Esophagus squamous epithelium (tissue), 5 donors: ENCODE data around the gene CT45A1. TPM values are rescaled to one million over a fixed set of nuclear protein-coding genes. Genes with fewer than 3 reads are reported as not detected.
"Not testable (repeated sequence)": the region's sequence is repeated elsewhere in the genome, so short reads cannot be mapped to it uniquely, and the experiment has no call there.

Experiments used
- DNase-seq: peaks from one replicate; lab custom pipeline; 2025; lab: John Stamatoyannopoulos, UW
- H3K27ac ChIP-seq, 4 donors: fragments of 200-600 bp; sonication (generic); one replicate each; pipeline ENCODE4 v1.5.1; 2016 to 2019; ENCODE audit warnings: mild to moderate bottlenecking in 1 of 4
- H3K27me3 ChIP-seq, 4 donors: fragments of 200-600 bp; sonication (generic); 1 replicate in 3 of 4; 2 replicates in 1 of 4; pipeline versions ENCODE4 v1.5.1 to v1.6.0; 2017 to 2021; ENCODE audit warnings: antibody characterized with exemption in 1 of 4
- H3K36me3 ChIP-seq, 3 donors: fragments of 200-600 bp; sonication (generic); one replicate each; pipeline ENCODE4 v1.5.1; 2016 to 2019
- H3K4me1 ChIP-seq, 3 donors: fragments of 200-600 bp; sonication (generic); one replicate each; pipeline ENCODE4 v1.5.1; 2017 to 2019
- H3K4me3 ChIP-seq, 4 donors: fragments of 200-600 bp; sonication (generic); 1 replicate in 3 of 4; 2 replicates in 1 of 4; pipeline ENCODE4 v1.5.1; 2016 to 2019; ENCODE audit warnings: mild to moderate bottlenecking in 2 of 4, moderate library complexity in 1 of 4
- H3K9me3 ChIP-seq, 3 donors: fragments of 200-600 bp; sonication (generic); one replicate each; pipeline ENCODE4 v1.5.1; 2016 to 2019
- POLR2A ChIP-seq, 4 donors: fragments of 450-650 bp; IDR thresholded peaks; one replicate each; pipeline ENCODE4 v1.6.1; 2017; ENCODE audit warnings: antibody characterized with exemption in 4 of 4, mild to moderate bottlenecking in 4 of 4, moderate library complexity in 3 of 4
- WGBS, 2 donors: methylation state at CpG; one replicate each; pipeline ENCODE4 v1.1.5; 2018; 5-methylcytosine and 5-hydroxymethylcytosine counted together
- intact Hi-C: fragments of 100-400 bp; cut with DNase I; formaldehyde crosslinking; loops from one replicate; pipeline ENCODE4 v1.15.0; 2022
- total RNA-seq, 4 donors: library from RNA; depleted of rRNA; stranded (reverse); fragments of >200 nt; gene quantifications; one replicate each; pipeline ENCODE4 v1.1.0, GENCODE V29; 2016
- TF ChIP-seq, protein P1 (sequence below), 6 experiments: fragments of 450-650 bp in 4 of 6; fragments of 200-600 bp in 2 of 6; sonication (generic) in 2 of 6; IDR thresholded peaks; one replicate each; pipeline ENCODE4 v1.5.1; 2016 to 2019; ENCODE audit warnings: antibody characterized with exemption in 6 of 6, mild to moderate bottlenecking in 4 of 6, moderate library complexity in 4 of 6
- donor health status: DM: yes; HTN: yes; CAD: no.

CT45A1 gene, protein sequence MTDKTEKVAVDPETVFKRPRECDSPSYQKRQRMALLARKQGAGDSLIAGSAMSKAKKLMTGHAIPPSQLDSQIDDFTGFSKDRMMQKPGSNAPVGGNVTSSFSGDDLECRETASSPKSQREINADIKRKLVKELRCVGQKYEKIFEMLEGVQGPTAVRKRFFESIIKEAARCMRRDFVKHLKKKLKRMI
- total RNA-seq = not detected

DNA sequence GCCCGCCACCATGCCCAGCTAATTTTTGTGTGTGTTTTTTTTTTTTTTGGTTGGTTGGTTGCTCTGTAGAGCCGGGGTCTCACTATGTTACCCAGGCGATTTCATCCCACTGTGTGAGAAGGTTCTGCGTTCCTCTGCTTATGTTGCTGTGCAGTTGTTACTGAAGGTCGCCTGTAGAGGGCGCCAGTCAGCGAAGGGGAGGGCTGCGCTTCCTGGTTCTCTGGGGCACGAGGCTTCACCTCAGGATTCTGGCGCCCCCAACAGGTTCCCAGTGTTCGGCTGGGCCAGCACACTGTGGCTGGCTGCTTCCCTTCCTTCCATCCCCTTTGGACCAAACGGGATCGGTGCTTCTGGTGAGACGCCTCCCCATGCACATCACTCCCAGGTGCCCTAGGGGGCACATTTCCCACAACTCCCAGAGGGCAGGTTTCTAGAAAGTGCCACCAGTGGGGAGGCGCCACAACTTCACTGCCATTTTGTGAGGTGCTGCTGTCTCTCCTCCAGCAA lies at the start of gene CT45A1:
TSS of gene CT45A1 (plus strand) at position 457 of the 507 bp plus-strand sequence. CDS start 5,302 bp downstream, outside the sequence.
- H3K36me3 ChIP-seq, H3K4me3 ChIP-seq, H3K27ac ChIP-seq, intact Hi-C loops, H3K4me1 ChIP-seq, DNase-seq, H3K9me3 ChIP-seq, H3K27me3 ChIP-seq: not testable (repeated sequence)
- no CpG with 5 or more reads among the region's 15 CpGs for WGBS, 2 donors

DNA sequence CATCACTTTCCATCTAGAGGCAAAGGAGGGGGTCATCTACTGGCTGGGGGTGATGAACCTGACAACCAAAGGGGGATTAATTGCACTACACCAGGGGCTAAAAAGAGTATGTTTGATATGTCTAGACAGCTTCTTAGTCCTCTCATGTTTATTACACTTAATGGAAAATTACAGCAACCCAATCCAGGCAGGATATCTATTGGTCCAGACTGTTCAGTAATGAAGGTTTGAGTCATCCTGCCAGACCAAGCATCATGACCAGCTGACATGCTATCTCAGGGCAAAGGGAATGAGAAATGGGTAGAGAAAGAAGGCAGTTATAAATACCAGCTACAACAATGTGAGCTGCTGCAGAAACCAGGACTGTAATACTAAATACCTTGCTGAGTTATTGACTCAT lies 40.5 kb upstream of the CT45A1 start:
- intact Hi-C loops = not testable (repeated sequence)

DNA sequence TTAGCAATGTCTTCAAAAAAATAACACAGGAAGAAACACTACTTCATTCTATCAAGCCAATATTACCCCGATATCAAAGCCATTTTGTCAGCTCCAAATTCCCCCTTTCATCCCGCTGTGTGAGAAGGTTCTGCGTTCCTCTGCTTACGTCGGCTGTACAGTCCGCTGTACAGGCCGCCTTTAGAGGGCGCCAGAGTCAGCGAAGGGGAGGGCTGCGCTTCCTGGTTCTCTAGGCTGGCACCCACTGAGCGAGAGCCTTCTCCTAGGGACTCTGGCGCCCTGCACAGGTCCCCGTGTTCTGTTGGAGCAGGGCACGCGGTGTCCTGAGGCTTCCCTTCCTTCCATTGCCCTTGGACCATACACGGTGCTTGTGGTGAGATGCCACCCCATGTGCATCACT lies 25.3 kb upstream of the CT45A1 start:
- H3K36me3 ChIP-seq = no peaks in the 10 kb centered on the region
- DNase-seq = no peak
- H3K27me3 ChIP-seq = no peaks in the 10 kb centered on the region
- no peak overlapping the region for H3K4me3 ChIP-seq
- 49 to 59% methylated on average over 5 to 14 of the region's 16 CpGs for WGBS, 2 donors
- TF ChIP-seq, protein P1, sequence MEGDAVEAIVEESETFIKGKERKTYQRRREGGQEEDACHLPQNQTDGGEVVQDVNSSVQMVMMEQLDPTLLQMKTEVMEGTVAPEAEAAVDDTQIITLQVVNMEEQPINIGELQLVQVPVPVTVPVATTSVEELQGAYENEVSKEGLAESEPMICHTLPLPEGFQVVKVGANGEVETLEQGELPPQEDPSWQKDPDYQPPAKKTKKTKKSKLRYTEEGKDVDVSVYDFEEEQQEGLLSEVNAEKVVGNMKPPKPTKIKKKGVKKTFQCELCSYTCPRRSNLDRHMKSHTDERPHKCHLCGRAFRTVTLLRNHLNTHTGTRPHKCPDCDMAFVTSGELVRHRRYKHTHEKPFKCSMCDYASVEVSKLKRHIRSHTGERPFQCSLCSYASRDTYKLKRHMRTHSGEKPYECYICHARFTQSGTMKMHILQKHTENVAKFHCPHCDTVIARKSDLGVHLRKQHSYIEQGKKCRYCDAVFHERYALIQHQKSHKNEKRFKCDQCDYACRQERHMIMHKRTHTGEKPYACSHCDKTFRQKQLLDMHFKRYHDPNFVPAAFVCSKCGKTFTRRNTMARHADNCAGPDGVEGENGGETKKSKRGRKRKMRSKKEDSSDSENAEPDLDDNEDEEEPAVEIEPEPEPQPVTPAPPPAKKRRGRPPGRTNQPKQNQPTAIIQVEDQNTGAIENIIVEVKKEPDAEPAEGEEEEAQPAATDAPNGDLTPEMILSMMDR (IDR thresholded peaks at IDR 0.05) = no peak
- TF ChIP-seq POLR2A (IDR thresholded peaks at IDR 0.05) = no peak
- no peak overlapping the region for H3K27ac ChIP-seq
- no peaks in the 10 kb centered on the region for H3K4me1 ChIP-seq
- intact Hi-C loops = no loop called here
- H3K9me3 ChIP-seq = no peaks in the 10 kb centered on the region

More for the DNA sequence above, 40.5 kb upstream of the CT45A1 start:
- not testable (repeated sequence) for H3K9me3 ChIP-seq, H3K27me3 ChIP-seq, H3K36me3 ChIP-seq, H3K27ac ChIP-seq, H3K4me1 ChIP-seq, DNase-seq, H3K4me3 ChIP-seq

DNA sequence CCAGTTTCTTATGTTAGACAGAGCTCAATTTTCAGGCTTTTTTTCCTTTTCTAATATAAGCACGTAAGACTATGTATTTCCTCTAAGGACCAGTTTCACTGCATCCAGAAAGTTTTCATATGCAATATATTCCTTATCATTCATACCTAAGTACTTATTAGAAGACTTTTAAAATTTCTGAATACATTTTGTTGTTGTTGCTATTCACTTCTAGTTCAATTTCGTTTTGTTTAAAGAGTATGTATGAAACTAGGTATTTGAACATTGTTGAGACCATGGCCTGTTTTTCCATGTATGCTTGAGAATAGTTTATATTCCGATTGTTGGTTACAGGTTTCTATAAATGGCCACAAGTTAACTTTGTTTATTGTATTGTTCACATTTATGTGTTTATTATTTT lies 18.0 kb upstream of the CT45A1 start:
- no peak overlapping the region for H3K27ac ChIP-seq
- no peak for DNase-seq
- H3K9me3 ChIP-seq = no peaks in the 10 kb centered on the region
- H3K27me3 ChIP-seq = no peaks in the 10 kb centered on the region
- intact Hi-C loops = no loop called here
- H3K36me3 ChIP-seq = no peaks in the 10 kb centered on the region
- H3K4me3 ChIP-seq = no peak overlapping the region
- WGBS, 2 donors = 40 to 54% methylated on average over 3 of the region's 3 CpGs
- no peaks in the 10 kb centered on the region for H3K4me1 ChIP-seq
- no peak for TF ChIP-seq POLR2A (IDR thresholded peaks at IDR 0.05)
- TF ChIP-seq, protein P1 (IDR thresholded peaks at IDR 0.05) = no peak

DNA sequence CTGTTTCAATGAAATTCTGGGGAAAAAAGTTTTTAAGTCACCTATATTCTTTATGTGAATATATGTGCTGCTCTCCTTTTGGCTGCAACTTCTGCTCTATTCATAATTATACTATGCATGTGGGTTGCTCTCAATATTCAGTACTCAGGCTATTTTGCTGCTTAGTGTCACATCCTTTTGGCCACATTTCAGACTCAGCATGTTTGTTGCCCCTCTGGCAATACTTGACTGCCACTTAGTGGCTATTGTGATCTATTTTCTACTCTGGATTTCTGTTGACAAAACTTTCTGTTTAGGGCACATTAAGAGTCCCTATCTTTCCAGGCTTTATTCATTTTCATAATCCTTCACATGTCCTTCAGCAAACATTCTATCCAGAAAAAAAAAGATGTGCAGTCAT lies 15.8 kb upstream of the CT45A1 start:
- DNase-seq = no peak
- Histone ChIP-seq H3K4me3 (no peak overlapping the region), H3K27ac (no peak overlapping the region), H3K36me3 (no peaks in the 10 kb centered on the region), H3K4me1 (no peaks in the 10 kb centered on the region), H3K9me3 (no peaks in the 10 kb centered on the region), H3K27me3 (no peaks in the 10 kb centered on the region)
- TF ChIP-seq, protein P1 (IDR thresholded peaks at IDR 0.05) = no peak
- no peak for TF ChIP-seq POLR2A (IDR thresholded peaks at IDR 0.05)
- intact Hi-C loops = no loop called here

DNA sequence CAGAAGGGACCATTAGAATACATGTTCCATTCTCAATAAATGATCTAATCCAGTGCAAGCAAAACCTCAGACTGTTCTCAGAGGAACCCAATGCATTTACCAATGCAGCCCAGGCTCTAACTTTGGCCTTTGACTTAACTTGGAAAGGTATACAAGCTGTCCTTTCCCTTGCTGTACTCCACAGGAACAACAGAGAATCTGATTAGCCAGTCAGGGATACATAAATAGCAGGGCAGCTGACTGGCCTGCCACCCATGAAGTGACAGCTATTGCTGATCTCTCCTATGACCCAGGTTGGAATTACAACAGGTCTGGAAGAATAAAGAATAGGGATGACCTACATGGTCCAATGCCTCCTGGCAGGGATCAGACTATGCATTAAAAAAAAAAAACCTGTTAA lies 14.5 kb upstream of the CT45A1 start:
- Histone ChIP-seq H3K4me3 (no peak overlapping the region), H3K9me3 (no peaks in the 10 kb centered on the region), H3K36me3 (no peaks in the 10 kb centered on the region), H3K27ac (no peak overlapping the region), H3K27me3 (no peaks in the 10 kb centered on the region), H3K4me1 (no peaks in the 10 kb centered on the region)
- TF ChIP-seq, protein P1 (IDR thresholded peaks at IDR 0.05) = no peak
- TF ChIP-seq POLR2A (IDR thresholded peaks at IDR 0.05) = no peak
- DNase-seq = no peak
- intact Hi-C loops = no loop called here
